H1 (cell line): Measurements from ENCODE around the gene SF3B1. TPM values are rescaled to one million over a fixed set of nuclear protein-coding genes. Genes with fewer than 3 reads are reported as not detected.

Experiments used
- CTCF ChIA-PET: fragments of 300-600 bp; sonication (Branson Sonifier 250); formaldehyde crosslinking; loops from one replicate; lab custom pipeline; 2021; ENCODE audit not compliant: partially characterized antibody; lab: Charles Lee
- POLR2A ChIA-PET: fragments of 300-600 bp; sonication (Branson Sonifier 250); formaldehyde crosslinking; loops from one replicate; lab custom pipeline; 2021; ENCODE audit warnings: inconsistent platforms; ENCODE audit not compliant: partially characterized antibody; lab: Charles Lee
- DNase-seq, 2 experiments: peaks; one replicate each; pipeline versions ENCODE4 v3.0.0 to v3.0.0-alpha.2; 2010 to 2022; ENCODE audit warnings: low spot score in 2 of 2, low read depth in 1 of 2, mixed read lengths in 1 of 2
- FAIRE-seq: peaks from 2 replicates; lab custom pipeline; 2011; peaks lifted over from hg19 to GRCh38; lab: Jason Lieb, UNC
- H2AFZ ChIP-seq: 2 replicates; pipeline ENCODE4 v1.8.1; 2012; ENCODE audit warnings: low read length, inconsistent platforms
- H2AK5ac ChIP-seq: 2 replicates; pipeline ENCODE4 v1.6.1; 2013; ENCODE audit warnings: low read depth, low read length
- H2BK120ac ChIP-seq: replicated peaks from 2 replicates; pipeline ENCODE3; 2013; ENCODE audit warnings: low read depth, low read length, inconsistent platforms
- H2BK12ac ChIP-seq: 2 replicates; pipeline ENCODE4 v1.6.1; 2013; ENCODE audit warnings: low read depth, low read length
- H2BK15ac ChIP-seq: 2 replicates; pipeline ENCODE4 v1.6.1; 2013; ENCODE audit warnings: low read length
- H2BK20ac ChIP-seq: 2 replicates; pipeline ENCODE4 v1.6.1; 2013; ENCODE audit warnings: low read length
- H2BK5ac ChIP-seq: 2 replicates; pipeline ENCODE4 v1.6.1; 2013; ENCODE audit warnings: low read depth, low read length
- H3K14ac ChIP-seq: 2 replicates; pipeline ENCODE4 v1.6.1; 2013; ENCODE audit warnings: inconsistent platforms; ENCODE audit not compliant: insufficient read length
- H3K18ac ChIP-seq: 2 replicates; pipeline ENCODE4 v1.6.1; 2013; ENCODE audit warnings: low read length; ENCODE audit errors: extremely low read depth
- H3K23ac ChIP-seq: 2 replicates; pipeline ENCODE4 v1.6.1; 2013; ENCODE audit warnings: inconsistent platforms; ENCODE audit not compliant: insufficient read length
- H3K23me2 ChIP-seq: 2 replicates; pipeline ENCODE4 v1.6.1; 2013; ENCODE audit warnings: low read depth, low read length
- H3K27ac ChIP-seq: 2 replicates; pipeline ENCODE4 v1.6.1; 2011; ENCODE audit warnings: low read depth, low read length, inconsistent platforms
- H3K27me3 ChIP-seq, 4 experiments: replicated peaks in 1 of 4; 1 replicate in 1 of 4; 2 replicates in 3 of 4; pipeline versions ENCODE4 v1.6.1 to v1.8.1; 2011 to 2013; ENCODE audit warnings: low read length in 3 of 4, mild to moderate bottlenecking in 3 of 4, inconsistent platforms in 2 of 4, mixed read lengths in 2 of 4, moderate library complexity in 1 of 4; ENCODE audit not compliant: control insufficient read depth in 3 of 4, insufficient read depth in 3 of 4; ENCODE audit errors: extremely low read depth in 1 of 4
- H3K36me3 ChIP-seq, 4 experiments: 2 replicates each; pipeline versions ENCODE4 v1.6.1 to v1.8.1; 2011 to 2013; ENCODE audit warnings: mild to moderate bottlenecking in 4 of 4, low read length in 3 of 4, moderate library complexity in 2 of 4, control low read depth in 1 of 4, inconsistent platforms in 1 of 4; ENCODE audit not compliant: insufficient read depth in 4 of 4, control insufficient read depth in 2 of 4
- H3K4ac ChIP-seq: replicated peaks from 2 replicates; pipeline ENCODE3; 2013; ENCODE audit warnings: low read length, low read depth, mixed read lengths, inconsistent platforms; ENCODE audit not compliant: insufficient read length
- H3K4me1 ChIP-seq, 4 experiments: replicated peaks in 1 of 4; 1 replicate in 1 of 4; 2 replicates in 3 of 4; pipeline versions ENCODE4 v1.6.1 to v1.8.1; 2011 to 2013; ENCODE audit warnings: low read length in 3 of 4, inconsistent platforms in 2 of 4, mixed read lengths in 1 of 4; ENCODE audit not compliant: insufficient read depth in 4 of 4, control insufficient read depth in 3 of 4
- H3K4me2 ChIP-seq, 2 experiments: 2 replicates each; pipeline versions ENCODE4 v1.6.1 to v1.8.1; 2011 to 2013; ENCODE audit warnings: low read depth in 2 of 2, low read length in 2 of 2, control low read depth in 1 of 2, inconsistent platforms in 1 of 2, mild to moderate bottlenecking in 1 of 2; ENCODE audit not compliant: insufficient read depth in 1 of 2
- H3K4me3 ChIP-seq, 4 experiments: fragments of 200-600, 300-600 bp in 1 of 4; sonication (generic), shearing (Covaris generic), sonication (Bioruptor Twin) in 1 of 4; 2 replicates each; pipeline versions ENCODE4 v1.5.1 to v1.8.1; 2011 to 2016; ENCODE audit warnings: low read length in 4 of 4, low read depth in 3 of 4, control low read depth in 2 of 4, inconsistent platforms in 2 of 4, mild to moderate bottlenecking in 2 of 4, mixed read lengths in 1 of 4, moderate library complexity in 1 of 4; ENCODE audit not compliant: insufficient read depth in 2 of 4; ENCODE audit errors: extremely low read depth in 1 of 4
- H3K56ac ChIP-seq: replicated peaks from 2 replicates; pipeline ENCODE3; 2013; ENCODE audit warnings: low read depth, mild to moderate bottlenecking, mixed read lengths, low read length, inconsistent platforms; ENCODE audit not compliant: insufficient read length
- H3K79me1 ChIP-seq: 2 replicates; pipeline ENCODE4 v1.6.1; 2013; ENCODE audit warnings: low read depth, low read length, control low read depth
- H3K79me2 ChIP-seq, 2 experiments: 2 replicates each; pipeline versions ENCODE4 v1.6.1 to v1.8.1; 2012 to 2013; ENCODE audit warnings: low read length in 2 of 2, mild to moderate bottlenecking in 2 of 2, inconsistent platforms in 1 of 2; ENCODE audit not compliant: insufficient read depth in 2 of 2, control insufficient read depth in 1 of 2
- H3K9ac ChIP-seq, 4 experiments: replicated peaks in 1 of 4; 1 replicate in 1 of 4; 2 replicates in 3 of 4; pipeline versions ENCODE4 v1.6.1 to v1.8.1; 2011 to 2013; ENCODE audit warnings: low read depth in 3 of 4, low read length in 3 of 4, control low read depth in 2 of 4, mild to moderate bottlenecking in 2 of 4, moderate library complexity in 2 of 4, inconsistent platforms in 1 of 4; ENCODE audit errors: extremely low read depth in 1 of 4
- H3K9me3 ChIP-seq, 2 experiments: 2 replicates each; pipeline versions ENCODE4 v1.6.1 to v1.8.1; 2012 to 2013; ENCODE audit warnings: mild to moderate bottlenecking in 2 of 2, moderate library complexity in 2 of 2, control low read depth in 1 of 2, inconsistent platforms in 1 of 2, low read depth in 1 of 2, low read length in 1 of 2, mixed read lengths in 1 of 2; ENCODE audit not compliant: insufficient read depth in 2 of 2
- H4K20me1 ChIP-seq, 2 experiments: replicated peaks in 1 of 2; 2 replicates each; pipeline versions ENCODE3 to v1.8.1; 2011 to 2013; ENCODE audit warnings: inconsistent platforms in 2 of 2, low read length in 2 of 2, mild to moderate bottlenecking in 1 of 2; ENCODE audit not compliant: insufficient read depth in 2 of 2, control insufficient read depth in 1 of 2
- H4K5ac ChIP-seq: 2 replicates; pipeline ENCODE4 v1.6.1; 2013; ENCODE audit warnings: low read length, low read depth, mixed read lengths, inconsistent platforms; ENCODE audit not compliant: insufficient read length
- H4K8ac ChIP-seq: 2 replicates; pipeline ENCODE4 v1.8.0; 2013; ENCODE audit warnings: mild to moderate bottlenecking, moderate library complexity, low read length, inconsistent platforms; ENCODE audit not compliant: insufficient read depth; ENCODE audit errors: extremely low read depth
- H4K91ac ChIP-seq: replicated peaks from 2 replicates; pipeline ENCODE3; 2013; ENCODE audit warnings: low read length, mixed read lengths, inconsistent platforms; ENCODE audit not compliant: insufficient read length
- CEBPB ChIP-seq: IDR thresholded peaks from 2 replicates; pipeline ENCODE4 v1.6.1; 2012; ENCODE audit warnings: low read depth, low read length
- CREB1 ChIP-seq: IDR thresholded peaks from 2 replicates; pipeline ENCODE4 v1.6.1; 2012; ENCODE audit warnings: inconsistent platforms
- RFX5 ChIP-seq: IDR thresholded peaks from 2 replicates; pipeline ENCODE4 v1.6.1; 2011; ENCODE audit warnings: low read depth, low read length, improper control_type of control experiment, borderline replicate concordance
- SIN3A ChIP-seq, 2 experiments: IDR thresholded peaks in 1 of 2; conservative IDR thresholded peaks in 1 of 2; 2 replicates each; pipeline ENCODE4 v1.6.1; 2011 to 2012; ENCODE audit warnings: low read length in 2 of 2, improper control_type of control experiment in 1 of 2, low read depth in 1 of 2, mild to moderate bottlenecking in 1 of 2
- TAF1 ChIP-seq: IDR thresholded peaks from 2 replicates; pipeline ENCODE4 v1.6.1; 2011; ENCODE audit warnings: mild to moderate bottlenecking, low read depth, low read length
- TCF12 ChIP-seq: IDR thresholded peaks from 2 replicates; pipeline ENCODE4 v1.6.1; 2011; ENCODE audit warnings: low read depth, mild to moderate bottlenecking, low read length
- WGBS, 2 experiments: shearing (Covaris generic) in 1 of 2; methylation state at CpG; one replicate each; pipeline versions ENCODE4 v1.1.6 to v1.1.7; 2013 to 2015; ENCODE audit warnings: low lambda C conversion rate in 2 of 2, mixed read lengths in 2 of 2, inconsistent platforms in 1 of 2, low coverage in 1 of 2, missing lambda C conversion rate in 1 of 2; ENCODE audit not compliant: insufficient replicate concordance in 2 of 2, insufficient coverage in 1 of 2, insufficient read length in 1 of 2; ENCODE audit errors: extremely low coverage in 1 of 2, missing lambda C conversion rate in 1 of 2; 5-methylcytosine and 5-hydroxymethylcytosine counted together
- polyA plus RNA-seq, 7 experiments: library from polyadenylated mRNA; depleted of rRNA in 3 of 7; stranded (reverse) in 5 of 7; unstranded in 2 of 7; fragments of >200 nt in 5 of 7; fragments of 200-250 nt in 2 of 7; gene quantifications; 1 replicate in 5 of 7; 2 replicates in 1 of 7; 4 replicates in 1 of 7; pipeline versions ENCODE4 v1.2.1 to v1.2.3, GENCODE V29; 2011 to 2013; ENCODE audit warnings: missing spikeins in 2 of 7, mixed read lengths in 2 of 7
- total RNA-seq: library from RNA; stranded (reverse); fragmentation: NEBNext Ultra II Directional; extraction: Animal tissue kit (Norgen Biotek cat#: 25700); gene quantifications from 2 replicates; pipeline ENCODE4 v1.2.1, GENCODE V29; 2021

Gene SF3B1
- total and polyA plus RNA-seq, 2 of the 8 experiments (the other 6 are each of a cell fraction or from before 2014, with no cell fraction given), result 320 to 403 TPM

GRCh38 chr2:197354169-197354558 is 80.7 kb downstream of the SF3B1 start:
- 94% methylated on average over 4 of the region's 4 CpGs; no CpG with 5 or more reads in 1 of the 2 experiments for WGBS, 2 experiments
- Histone ChIP-seq H3K56ac (no peak overlapping the region), H2BK5ac (no peak overlapping the region), H3K27me3 (no peaks in the 10 kb centered on the region), H3K14ac (no peak overlapping the region), H4K91ac (no peak overlapping the region), H3K23me2 (no peaks in the 10 kb centered on the region), H3K4me1 (no peaks in the 10 kb centered on the region), H3K9ac (no peak overlapping the region), H3K4me2 (no peak overlapping the region), H2BK15ac (no peak overlapping the region), H2BK120ac (no peak overlapping the region), H4K8ac (no peak overlapping the region), H2AFZ (no peak overlapping the region), H4K20me1 (no peaks in the 10 kb centered on the region), H3K4ac (no peak overlapping the region), H3K36me3 (no peaks in the 10 kb centered on the region), H2BK20ac (no peak overlapping the region), H2AK5ac (no peak overlapping the region), H3K79me1 (no peaks in the 10 kb centered on the region), H2BK12ac (no peak overlapping the region), H3K27ac (no peak overlapping the region), H3K4me3 (no peak overlapping the region), H3K9me3 (no peaks in the 10 kb centered on the region), H3K79me2 (no peaks in the 10 kb centered on the region), H3K23ac (no peak overlapping the region), H4K5ac (no peak overlapping the region), H3K18ac (no peak overlapping the region)
- DNase-seq, result no peak
- ChIA-PET CTCF (interaction anchor here (0.9 to 2.0 kb wide), 5 partner anchors 16 to 241 kb away, joined by 3 to 6 read pairs (median 5); no protein-coding TSS in a partner anchor), POLR2A (no interaction called here)
- FAIRE-seq, result no peak
- TF ChIP-seq TAF1 (no peak), CEBPB (no peak), RFX5 (no peak), TCF12 (no peak), SIN3A (conservative IDR thresholded peaks at IDR 0.05 in 1 of 2, IDR thresholded peaks at IDR 0.05 in 1 of 2; ENCODE audit: low read depth in 1 of 2, low read length in 2 of 2) (no peak), CREB1 (no peak)
